Spleen (tissue), 11 donors: ENCODE data around the gene SAFB2. TPM values are rescaled to one million over a fixed set of nuclear protein-coding genes. Genes with fewer than 3 reads are reported as not detected.

Experiments used
- DNase-seq: peaks from one replicate; pipeline ENCODE4 v3.0.0-alpha.2; 2020
- H3K27ac ChIP-seq, 8 donors: fragments of 200-600 bp; sonication (generic) in 7 of 8; 1 replicate in 4 of 8; 2 replicates in 4 of 8; pipeline versions ENCODE4 v1.5.0 to v1.8.0; 2016 to 2021; ENCODE audit warnings: inconsistent platforms in 4 of 8, mild to moderate bottlenecking in 4 of 8, moderate library complexity in 1 of 8
- H3K27me3 ChIP-seq, 7 donors: fragments of 200-600 bp; sonication (generic) in 6 of 7; replicated peaks in 1 of 7; 1 replicate in 4 of 7; 2 replicates in 3 of 7; pipeline versions ENCODE4 v1.5.0 to v1.8.0; 2016 to 2021; ENCODE audit warnings: inconsistent platforms in 3 of 7, mild to moderate bottlenecking in 1 of 7
- H3K36me3 ChIP-seq, 6 donors: fragments of 200-600 bp; sonication (generic) in 5 of 6; 1 replicate in 4 of 6; 2 replicates in 2 of 6; pipeline versions ENCODE4 v1.5.0 to v1.8.0; 2016 to 2021; ENCODE audit warnings: inconsistent platforms in 2 of 6
- H3K4me1 ChIP-seq, 6 donors: fragments of 200-600 bp; sonication (generic) in 5 of 6; 1 replicate in 3 of 6; 2 replicates in 3 of 6; pipeline versions ENCODE4 v1.5.0 to v1.8.0; 2016 to 2021; ENCODE audit warnings: inconsistent platforms in 3 of 6
- H3K4me3 ChIP-seq, 8 donors: fragments of 200-600 bp; sonication (generic) in 7 of 8; 1 replicate in 4 of 8; 2 replicates in 4 of 8; pipeline versions ENCODE4 v1.5.0 to v1.8.0; 2016 to 2021; ENCODE audit warnings: inconsistent platforms in 4 of 8, mild to moderate bottlenecking in 4 of 8, moderate library complexity in 2 of 8
- H3K9me3 ChIP-seq, 8 donors: fragments of 200-600 bp; sonication (generic) in 7 of 8; 1 replicate in 4 of 8; 2 replicates in 4 of 8; pipeline versions ENCODE4 v1.5.0 to v1.8.0; 2016 to 2021; ENCODE audit warnings: inconsistent platforms in 4 of 8
- POLR2A ChIP-seq, 3 donors: fragments of 450-650 bp; IDR thresholded peaks; one replicate each; pipeline ENCODE4 v1.5.1; 2017; ENCODE audit warnings: antibody characterized with exemption in 3 of 3, mild to moderate bottlenecking in 1 of 3
- POLR2AphosphoS5 ChIP-seq, 3 donors: sonication (generic); formaldehyde crosslinking; IDR thresholded peaks; one replicate each; pipeline ENCODE4 v1.5.1; 2017; ENCODE audit warnings: antibody characterized with exemption in 3 of 3
- WGBS, 5 donors: extraction: QIAGEN DNeasy Blood & Tissue Kit in 3 of 5; methylation state at CpG; one replicate each; pipeline versions ENCODE4 v1.1.5 to v1.1.7; 2013 to 2018; 5-methylcytosine and 5-hydroxymethylcytosine counted together
- intact Hi-C: fragments of 100-400 bp; cut with DNase I; formaldehyde crosslinking; loops from one replicate; pipeline ENCODE4 v1.15.0; 2023; ENCODE audit warnings: low total_unique reads
- polyA plus RNA-seq, 3 donors: library from polyadenylated mRNA; stranded (reverse); fragments of 200-250 nt; gene quantifications; one replicate each; pipeline ENCODE4 v1.2.1, GENCODE V29; 2013
- total RNA-seq, 7 donors: library from RNA; depleted of rRNA in 3 of 7; stranded (reverse); fragments of >200 nt in 3 of 7; fragmentation: NEBNext Ultra II Directional in 4 of 7; extraction: Animal tissue kit (Norgen Biotek cat#: 25700) in 4 of 7; gene quantifications; one replicate each; pipeline versions ENCODE4 v1.1.0 to v1.2.1, GENCODE V29; 2016 to 2021
- TF ChIP-seq, protein P1 (sequence below), 11 experiments: fragments of 200-600 bp in 7 of 11; fragments of 450-650 bp in 4 of 11; sonication (generic) in 4 of 11; IDR thresholded peaks in 8 of 11; conservative IDR thresholded peaks in 3 of 11; 1 replicate in 7 of 11; 2 replicates in 4 of 11; pipeline versions ENCODE4 v1.4.0 to v1.8.0; 2016 to 2021; ENCODE audit warnings: antibody characterized with exemption in 11 of 11, inconsistent platforms in 4 of 11, mild to moderate bottlenecking in 1 of 11
- donor health status: healthy with polysubstance abuse.
- donor health status: DM: no; HTN: no; CAD: no; lungs with moderate emphysema.
- donor health status: DM: no; HTN: no; CAD: no.
- donor health status: Bipolar disorder and iron deficiency.
- donor health status: healthy.
- donor health status: DM: no; HTN: no; CAD: no.
- donor health status: DM: yes; HTN: yes; CAD: no.

Gene SAFB2
- total and polyA plus RNA-seq, 10 donors: 34.8 to 146 (median 110) TPM

DNA sequence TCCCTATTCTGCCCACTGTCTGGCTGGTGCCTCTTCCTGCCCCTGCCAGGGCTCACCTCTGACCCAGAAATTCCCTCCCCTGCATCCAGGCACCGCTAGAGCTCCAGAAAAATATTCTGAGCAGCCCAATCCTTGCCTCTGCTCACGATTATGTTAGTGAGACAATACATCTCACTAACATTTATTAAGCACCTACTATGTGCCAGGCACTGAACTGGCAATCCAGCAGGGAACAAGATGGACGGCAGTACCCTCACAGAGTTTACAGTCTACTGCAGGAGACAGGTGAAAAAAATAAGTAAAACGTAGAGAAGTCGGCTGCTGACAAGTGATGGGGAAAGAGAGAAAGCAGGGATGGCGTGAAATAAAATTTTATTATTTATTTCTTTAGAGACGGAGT lies 60.3 kb downstream of the SAFB2 start:
- intact Hi-C loops: no loop called here
- H3K27me3 ChIP-seq: peaks cover 0 to 99% (median 12%) of the 10 kb centered on the region in 7 donors
- 81 to 91% (median 89%) methylated on average over 7 of the region's 7 CpGs for WGBS, 5 donors
- H3K27ac ChIP-seq: no peak overlapping the region
- peaks cover 0 to 20% (median 14%) of the 10 kb centered on the region in 8 donors for H3K9me3 ChIP-seq
- no peaks in the 10 kb centered on the region for H3K4me1 ChIP-seq
- H3K4me3 ChIP-seq: no peak overlapping the region
- no peaks in the 10 kb centered on the region for H3K36me3 ChIP-seq
- no peak for DNase-seq
- no peak for TF ChIP-seq POLR2A (IDR thresholded peaks at IDR 0.05)
- TF ChIP-seq POLR2AphosphoS5 (IDR thresholded peaks at IDR 0.05): no peak
- TF ChIP-seq, protein P1, sequence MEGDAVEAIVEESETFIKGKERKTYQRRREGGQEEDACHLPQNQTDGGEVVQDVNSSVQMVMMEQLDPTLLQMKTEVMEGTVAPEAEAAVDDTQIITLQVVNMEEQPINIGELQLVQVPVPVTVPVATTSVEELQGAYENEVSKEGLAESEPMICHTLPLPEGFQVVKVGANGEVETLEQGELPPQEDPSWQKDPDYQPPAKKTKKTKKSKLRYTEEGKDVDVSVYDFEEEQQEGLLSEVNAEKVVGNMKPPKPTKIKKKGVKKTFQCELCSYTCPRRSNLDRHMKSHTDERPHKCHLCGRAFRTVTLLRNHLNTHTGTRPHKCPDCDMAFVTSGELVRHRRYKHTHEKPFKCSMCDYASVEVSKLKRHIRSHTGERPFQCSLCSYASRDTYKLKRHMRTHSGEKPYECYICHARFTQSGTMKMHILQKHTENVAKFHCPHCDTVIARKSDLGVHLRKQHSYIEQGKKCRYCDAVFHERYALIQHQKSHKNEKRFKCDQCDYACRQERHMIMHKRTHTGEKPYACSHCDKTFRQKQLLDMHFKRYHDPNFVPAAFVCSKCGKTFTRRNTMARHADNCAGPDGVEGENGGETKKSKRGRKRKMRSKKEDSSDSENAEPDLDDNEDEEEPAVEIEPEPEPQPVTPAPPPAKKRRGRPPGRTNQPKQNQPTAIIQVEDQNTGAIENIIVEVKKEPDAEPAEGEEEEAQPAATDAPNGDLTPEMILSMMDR (IDR thresholded peaks at IDR 0.05 in 8 of 11, conservative IDR thresholded peaks at IDR 0.05 in 3 of 11): no peak

DNA sequence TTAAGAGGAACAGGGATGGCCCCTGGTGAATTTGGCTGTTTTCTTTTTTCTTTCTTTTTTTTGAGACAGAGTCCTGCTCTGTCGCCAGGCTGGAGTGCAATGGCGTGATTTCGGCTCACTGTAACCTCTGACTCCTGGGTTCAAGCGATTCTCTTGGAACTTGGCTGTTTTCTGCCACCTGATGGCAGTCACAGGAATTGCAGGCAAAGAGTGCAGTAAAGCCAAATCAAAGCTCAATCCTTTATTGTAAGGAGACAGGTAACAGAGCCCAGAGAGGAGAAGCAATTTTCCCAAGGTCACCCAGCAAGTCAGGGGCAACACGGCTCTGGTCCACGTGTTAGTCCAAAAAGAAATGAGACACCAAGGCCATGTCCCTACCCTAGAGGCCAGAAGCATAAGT lies 61.0 kb downstream of the SAFB2 start:
- Histone ChIP-seq H3K9me3 (peaks cover 0 to 20% (median 14%) of the 10 kb centered on the region in 8 donors), H3K4me1 (no peaks in the 10 kb centered on the region), H3K27me3 (peaks cover 0 to 95% (median 8%) of the 10 kb centered on the region in 7 donors), H3K36me3 (no peaks in the 10 kb centered on the region), H3K27ac (no peak overlapping the region), H3K4me3 (no peak overlapping the region)
- WGBS, 5 donors: 67 to 83% (median 73%) methylated on average over 6 of the region's 6 CpGs
- intact Hi-C loops: no loop called here
- no peak for DNase-seq
- no peak for TF ChIP-seq POLR2A (IDR thresholded peaks at IDR 0.05)
- TF ChIP-seq, protein P1 (IDR thresholded peaks at IDR 0.05 in 8 of 11, conservative IDR thresholded peaks at IDR 0.05 in 3 of 11): peak in 1 of 11 experiments; percentile 22
- no peak for TF ChIP-seq POLR2AphosphoS5 (IDR thresholded peaks at IDR 0.05)

DNA sequence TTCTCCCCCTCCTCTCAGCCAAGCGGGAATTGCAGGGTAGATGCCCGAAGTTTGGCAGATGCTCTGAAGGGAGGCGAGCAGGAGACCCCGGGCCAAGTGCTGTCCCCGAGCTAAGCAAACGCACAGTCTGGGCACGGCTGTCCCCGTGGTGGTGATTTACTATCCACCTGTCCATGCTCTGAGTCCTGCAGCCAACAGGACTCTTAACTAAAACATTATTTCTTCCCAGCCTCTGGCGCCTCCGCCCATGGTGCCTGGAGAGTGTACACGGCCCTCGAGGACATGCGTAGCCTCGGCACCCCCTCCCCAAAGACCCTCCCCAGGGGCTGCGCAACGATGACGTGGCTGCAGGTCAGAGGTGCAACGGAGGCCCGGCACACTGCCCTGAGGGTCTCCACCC lies 62.4 kb downstream of the SAFB2 start:
- H3K27me3 ChIP-seq: peaks cover 0 to 94% (median 8%) of the 10 kb centered on the region in 7 donors
- H3K36me3 ChIP-seq: no peaks in the 10 kb centered on the region
- intact Hi-C loops: no loop called here

DNA sequence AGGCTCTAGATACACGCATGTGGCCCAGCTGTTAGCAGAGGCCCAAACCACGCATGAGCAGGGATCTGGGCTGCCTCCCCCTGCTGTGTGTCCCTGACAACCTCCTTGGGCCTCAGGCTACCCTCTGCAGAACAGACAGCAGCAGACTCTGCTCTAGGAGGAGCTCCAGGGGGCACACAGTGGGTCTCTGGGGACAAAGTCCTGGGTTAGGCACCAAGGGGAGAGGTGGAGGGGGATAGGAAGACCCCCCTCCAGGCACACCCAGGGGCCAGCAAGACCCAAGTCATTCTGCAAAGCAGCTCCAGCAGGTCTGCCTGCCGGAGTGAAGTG lies 62.8 kb downstream of the SAFB2 start:
- TF ChIP-seq, protein P1 (IDR thresholded peaks at IDR 0.05 in 8 of 11, conservative IDR thresholded peaks at IDR 0.05 in 3 of 11): no peak
- TF ChIP-seq POLR2AphosphoS5 (IDR thresholded peaks at IDR 0.05) (no peak), POLR2A (IDR thresholded peaks at IDR 0.05) (no peak)
- no peak overlapping the region for H3K27ac ChIP-seq
- no peaks in the 10 kb centered on the region for H3K4me1 ChIP-seq
- no peaks in the 10 kb centered on the region for H3K36me3 ChIP-seq
- peaks cover 0 to 90% (median 8%) of the 10 kb centered on the region in 7 donors for H3K27me3 ChIP-seq
- DNase-seq: no peak
- WGBS, 5 donors: 41 to 62% (median 49%) methylated on average over 2 to 3 of the region's 3 CpGs
- intact Hi-C loops: no loop called here
- peaks cover 0 to 20% (median 14%) of the 10 kb centered on the region in 8 donors for H3K9me3 ChIP-seq
- H3K4me3 ChIP-seq: no peak overlapping the region

More for the DNA sequence above, 62.4 kb downstream of the SAFB2 start:
- WGBS, 5 donors: 58 to 69% (median 61%) methylated on average over 16 to 19 of the region's 19 CpGs
- H3K9me3 ChIP-seq: peaks cover 0 to 20% (median 14%) of the 10 kb centered on the region in 8 donors
- H3K4me1 ChIP-seq: no peaks in the 10 kb centered on the region
- H3K4me3 ChIP-seq: no peak overlapping the region
- no peak for TF ChIP-seq POLR2AphosphoS5 (IDR thresholded peaks at IDR 0.05)
- TF ChIP-seq POLR2A (IDR thresholded peaks at IDR 0.05): no peak
- TF ChIP-seq, protein P1 (IDR thresholded peaks at IDR 0.05 in 8 of 11, conservative IDR thresholded peaks at IDR 0.05 in 3 of 11): no peak
- DNase-seq: no peak
- no peak overlapping the region for H3K27ac ChIP-seq
